Epithelial cell of proximal tubule (primary cell): ENCODE data around the gene KRT81. TPM values are rescaled to one million over a fixed set of nuclear protein-coding genes. Genes with fewer than 3 reads are reported as not detected.

Experiments
- DNase-seq: peaks from one replicate; pipeline ENCODE4 v3.0.0-alpha.2; 2011; ENCODE audit warnings: low read depth
- H3K4me3 ChIP-seq: 2 replicates; pipeline ENCODE4 v1.5.1; 2011; ENCODE audit warnings: low read depth, mild to moderate bottlenecking, low read length
- CTCF ChIP-seq: conservative IDR thresholded peaks from 2 replicates; pipeline ENCODE4 v1.5.1; 2012; ENCODE audit warnings: low read depth, mild to moderate bottlenecking, low read length
- total RNA-seq: library from RNA; depleted of rRNA; stranded (reverse); fragments of >200 nt; gene quantifications from 2 replicates; pipeline ENCODE4 v1.2.3, GENCODE V29; 2015

KRT81 gene
- total RNA-seq: 80.4 and 178 TPM in 2 replicates

DNA sequence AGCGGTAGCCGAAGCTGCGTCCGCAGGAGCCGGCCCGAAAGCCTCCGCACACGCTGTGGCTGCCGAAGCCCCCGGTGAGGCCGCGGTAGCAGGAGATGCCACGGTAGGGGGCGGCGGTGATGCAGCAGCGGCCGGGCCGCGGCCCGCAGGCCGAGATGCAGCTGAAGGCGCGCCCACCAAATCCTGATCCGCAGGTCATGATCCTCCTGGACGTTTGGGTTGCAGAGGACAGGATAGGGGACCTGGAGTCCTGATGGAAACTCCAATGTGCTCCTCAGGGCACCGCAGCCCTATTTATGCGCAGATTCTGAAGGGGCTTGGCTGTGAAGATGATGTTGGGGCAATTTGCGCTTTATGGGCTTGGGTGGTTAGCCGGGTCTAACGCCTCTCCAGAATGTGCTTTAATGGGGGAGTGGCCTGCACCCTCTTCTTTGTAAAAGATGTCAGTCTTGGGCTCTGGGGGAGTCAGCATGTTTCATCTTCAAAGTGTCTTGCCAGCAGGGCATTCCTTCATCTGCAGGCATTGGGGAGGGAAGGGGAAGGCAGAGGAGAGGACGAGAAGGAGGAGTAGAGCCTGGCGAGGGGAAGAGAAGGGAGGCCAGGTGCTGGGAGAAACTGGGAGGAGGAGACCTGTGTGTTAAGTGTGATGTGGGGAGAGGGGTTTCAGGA is at the start of gene KRT81:
Gene KRT81, minus strand, starts transcription at position 268 of the 669 bp plus-strand sequence. Its CDS starts 69 bp downstream, at position 199.
- no peak for DNase-seq
- no peak within 1 kb of the TSS for H3K4me3 ChIP-seq
- no peak for TF ChIP-seq CTCF

GRCh38 chr12:52338241-52338960 is 47.1 kb upstream of the KRT81 start:
- DNase-seq: no peak
- TF ChIP-seq CTCF: no peak
- H3K4me3 ChIP-seq: no peak overlapping the region

DNA sequence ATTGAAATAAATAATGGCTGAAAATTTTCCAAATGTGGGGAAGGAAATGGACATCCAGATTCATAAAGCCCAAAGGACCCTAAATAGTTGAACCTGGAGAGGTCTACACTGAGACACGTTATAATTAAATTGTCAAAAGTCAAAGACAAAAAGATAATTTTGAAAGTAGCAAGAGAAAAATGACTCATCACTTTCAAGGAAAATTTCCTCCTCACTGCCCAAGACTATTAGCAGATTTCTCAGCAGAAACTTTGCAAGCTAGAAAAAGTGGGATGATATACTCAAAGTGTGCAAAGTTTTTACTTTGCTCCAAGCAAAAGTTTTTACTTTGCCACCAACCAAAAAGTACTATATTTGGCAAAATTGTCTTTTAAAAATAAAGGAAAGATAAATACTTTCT is 45.7 kb upstream of the KRT81 start:
- TF ChIP-seq CTCF: no peak
- DNase-seq: no peak
- no peak overlapping the region for H3K4me3 ChIP-seq

DNA sequence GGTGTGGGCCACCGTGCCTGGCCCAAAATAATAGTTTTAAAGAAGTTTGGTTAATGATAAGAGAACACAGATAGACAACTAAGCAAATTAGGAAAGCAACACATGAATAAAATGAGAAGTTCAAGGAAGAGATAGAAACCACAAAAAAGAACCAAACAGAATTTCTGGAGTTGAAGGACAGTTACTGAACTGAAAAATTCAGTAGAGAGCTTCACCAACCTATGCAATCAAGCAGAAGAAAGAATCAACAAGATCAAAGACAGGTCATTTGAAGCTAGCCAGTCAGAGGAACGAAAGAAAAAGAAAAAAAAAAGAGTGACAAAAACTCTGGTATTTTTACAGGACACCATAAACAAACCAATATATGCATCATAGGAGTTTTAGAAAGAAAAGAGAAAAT is 45.3 kb upstream of the KRT81 start:
- H3K4me3 ChIP-seq: no peak overlapping the region
- no peak for DNase-seq
- TF ChIP-seq CTCF: no peak

DNA sequence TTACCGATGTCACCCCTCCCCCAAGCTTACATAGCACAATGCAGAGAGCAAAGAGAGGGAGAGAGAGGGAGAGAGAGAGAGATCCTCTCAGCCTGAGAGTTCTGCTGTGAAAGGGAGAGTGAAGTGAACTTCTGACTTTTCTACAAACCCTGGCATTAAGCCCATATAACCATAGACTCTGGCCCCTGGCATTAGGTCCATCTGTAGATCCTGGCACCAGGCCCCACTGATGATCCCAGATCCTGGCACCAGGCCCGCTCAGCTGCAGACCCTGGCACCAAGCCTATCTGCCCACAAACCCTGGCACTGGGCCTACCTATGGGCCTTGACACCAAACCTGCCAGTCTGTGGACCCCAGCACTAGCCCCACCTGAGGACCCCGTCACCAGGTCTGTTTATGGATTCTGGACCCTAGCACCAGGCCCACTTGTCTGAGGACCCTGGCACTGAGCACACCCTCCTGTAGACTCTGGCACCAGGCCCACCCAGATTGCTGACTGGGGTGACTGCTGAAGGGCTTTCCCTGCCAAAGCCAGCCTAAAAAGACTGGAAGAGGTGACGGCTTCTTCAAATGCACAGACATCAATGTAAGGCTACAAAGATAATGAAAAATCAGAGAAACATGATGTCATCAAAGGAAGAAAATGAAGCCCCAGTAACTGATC is 44.4 kb upstream of the KRT81 start:
- no peak for TF ChIP-seq CTCF
- DNase-seq: no peak
- H3K4me3 ChIP-seq: no peak overlapping the region

DNA sequence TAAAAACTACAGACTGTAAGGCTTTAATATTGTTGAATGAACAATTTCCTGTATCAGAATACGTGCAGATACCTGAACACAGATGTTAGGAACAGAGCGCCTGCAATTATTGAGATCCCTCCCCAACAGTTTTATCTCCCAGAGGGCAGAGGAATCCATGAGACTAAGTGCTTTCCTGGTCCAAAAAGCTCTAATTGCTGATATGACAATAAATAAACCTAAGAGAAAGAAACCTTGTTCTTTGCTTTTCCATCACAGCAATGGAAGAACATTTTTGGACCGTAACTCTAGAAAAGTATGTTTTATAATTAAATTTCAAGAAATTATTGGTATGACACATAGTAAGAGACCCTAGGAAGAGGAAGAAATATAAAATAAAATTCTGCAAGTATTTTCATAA is 42.9 kb upstream of the KRT81 start:
- no peak for TF ChIP-seq CTCF
- H3K4me3 ChIP-seq: no peak overlapping the region
- no peak for DNase-seq
